Measurements from ENCODE around the gene TSPYL1. TPM values are rescaled to one million over a fixed set of nuclear protein-coding genes. Genes with fewer than 3 reads are reported as not detected.

Gene TSPYL1
- total RNA-seq, 1 donor from 2014 or later, result 71.8 TPM

DNA sequence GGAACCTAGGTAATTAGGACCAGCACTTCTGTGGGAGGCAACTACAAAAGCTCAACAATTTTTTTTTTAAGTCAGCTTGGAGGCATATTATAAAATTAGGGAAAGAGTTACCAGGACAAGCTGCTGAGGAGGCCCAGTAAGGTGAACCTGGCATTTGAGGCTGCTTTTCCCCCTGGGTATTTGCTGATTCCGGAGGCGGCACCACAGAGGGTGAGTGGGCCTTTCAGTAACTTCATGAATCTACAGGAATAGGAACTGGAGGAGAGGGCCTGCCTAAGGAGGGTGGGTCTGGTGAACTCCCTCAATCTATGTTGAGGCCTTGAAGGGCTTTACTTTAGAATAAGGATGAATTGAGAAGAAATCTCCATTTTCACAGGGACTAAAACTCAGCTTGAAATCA is 40.5 kb downstream of the TSPYL1 start:
- no peak for DNase-seq (ENCODE audit: low spot score)
- intact Hi-C loops (cut with DNase I), result no loop called here
- no peak for ATAC-seq

- DNase-seq (ENCODE audit: low spot score) (no peak), ATAC-seq (no peak)
- intact Hi-C loops (cut with DNase I), result no loop called here
These were observed 41.6 kb downstream of the TSPYL1 start for GRCh38 chr6:116238083-116238482.

- intact Hi-C loops (cut with DNase I), result no loop called here
- DNase-seq (ENCODE audit: low spot score), result no peak
- ATAC-seq, result no peak
These were observed 45.0 kb downstream of the TSPYL1 start for GRCh38 chr6:116234689-116235088.

DNA sequence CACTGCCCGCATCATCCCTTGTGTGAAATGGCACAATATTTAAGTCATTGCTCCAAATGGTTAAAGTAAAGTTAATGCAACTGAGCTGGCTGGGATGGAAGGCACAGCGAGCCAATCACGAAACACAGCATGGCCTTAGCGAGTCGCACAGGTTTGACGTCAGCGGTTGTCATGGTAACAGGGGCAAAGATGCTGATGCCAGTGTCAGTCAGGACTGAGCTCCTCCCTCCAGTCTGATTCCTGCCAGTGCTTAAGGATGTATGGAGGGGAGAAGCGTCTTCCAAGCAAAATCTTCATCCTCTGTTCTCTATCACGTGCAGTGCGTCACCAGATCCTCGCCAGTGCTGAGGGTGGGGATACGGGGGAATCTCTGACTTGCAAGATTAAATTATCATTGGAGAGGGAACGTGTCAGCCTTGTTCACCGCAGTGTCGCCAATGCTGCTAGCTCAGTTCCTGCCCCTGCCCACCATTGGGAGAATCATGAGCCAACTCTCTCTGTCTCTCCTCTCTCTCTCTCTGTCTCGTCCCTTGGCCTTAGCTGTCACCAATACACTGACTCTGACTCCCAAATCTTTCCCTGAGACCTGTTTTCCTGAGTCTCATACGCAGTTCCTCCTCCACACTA is 50.3 kb downstream of the TSPYL1 start:
- peak; percentile 98 for ATAC-seq
- peak; percentile 92 for DNase-seq (ENCODE audit: low spot score)
- intact Hi-C loops (cut with DNase I), result no loop called here

Other genes starting within 250 kb of the TSPYL1 start
- 0.85 TPM for gene FRK, start 219.0 kb downstream of the TSPYL1 start, total RNA-seq
- 21.5 TPM for gene NT5DC1, start 179.1 kb downstream of the TSPYL1 start, total RNA-seq
- gene COL10A1, start 153.8 kb downstream of the TSPYL1 start, total RNA-seq, result 0.09 TPM
- 26.5 TPM for gene TSPYL4, start 25.9 kb downstream of the TSPYL1 start, total RNA-seq
- 82.7 TPM for gene DSE, start 91.0 kb upstream of the TSPYL1 start, total RNA-seq
- 5.5 TPM for gene CALHM6, start 181.4 kb upstream of the TSPYL1 start, total RNA-seq
- gene CALHM5, start 231.7 kb upstream of the TSPYL1 start, total RNA-seq, result 5.3 TPM

All from sciatic nerve (tissue), 2 donors.